ENCODE measurements around the gene JAKMIP1.

Gene JAKMIP1

DNA sequence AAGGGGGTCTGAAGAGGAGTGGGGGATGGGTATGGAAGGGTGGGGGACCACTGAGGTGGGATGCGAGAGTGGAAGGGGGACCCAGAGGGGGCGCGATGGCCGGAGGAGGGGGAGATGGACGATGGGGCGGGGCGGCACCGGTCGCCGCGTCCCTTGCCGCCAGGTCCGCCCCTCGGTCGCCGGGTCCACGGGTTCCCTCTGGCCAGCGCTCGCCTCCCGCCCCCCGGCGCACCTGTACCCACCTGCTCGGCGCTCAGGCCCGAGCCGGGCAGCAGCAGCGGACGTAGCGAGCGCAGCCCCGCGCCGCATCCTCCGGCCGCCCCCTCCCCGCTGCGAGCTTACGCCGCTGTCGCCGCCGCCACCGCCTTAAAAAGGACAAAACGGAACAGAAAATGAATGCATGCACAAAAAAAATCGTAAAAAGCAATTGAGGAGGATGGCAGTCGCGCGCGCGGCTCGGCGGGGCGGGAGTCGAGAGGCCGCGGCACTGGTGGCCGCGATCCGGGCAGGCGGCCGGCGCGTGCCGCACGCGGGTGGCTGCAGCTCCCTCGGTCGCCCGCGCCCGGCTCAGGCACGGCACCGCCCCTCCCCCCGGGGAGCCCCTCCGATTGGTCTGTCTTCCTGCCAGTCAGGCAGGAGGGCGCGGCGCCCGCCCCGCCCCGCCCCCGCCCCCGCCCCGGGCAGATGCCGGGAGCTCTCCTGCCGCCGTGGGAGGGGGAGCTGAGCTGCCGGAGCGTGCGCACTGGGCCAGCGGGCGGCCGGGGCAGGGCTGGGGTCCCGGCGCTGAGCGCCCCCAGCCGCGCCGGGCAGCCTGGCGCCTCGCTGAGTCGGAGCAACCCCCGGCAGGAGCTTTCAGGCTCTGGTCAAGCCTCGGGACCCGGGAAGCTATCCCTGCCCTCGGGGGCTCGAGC, at the start of gene JAKMIP1:
TSS of gene JAKMIP1 (minus strand) at position 539 of the 911 bp plus-strand sequence. CDS start 87,699 bp downstream, outside the sequence.
- H3K36me3 ChIP-seq (ENCODE audit: control insufficient read depth in 2 of 2, insufficient read depth in 2 of 2, low read length in 2 of 2): no peaks in the 10 kb centered on the region
- no peak within 1 kb of the TSS for H3K27ac ChIP-seq (ENCODE audit: low read length)
- peaks cover 20% of the 10 kb centered on the region for H3K4me1 ChIP-seq (ENCODE audit: control insufficient read depth, insufficient read depth, low read length)
- H3K9me3 ChIP-seq (ENCODE audit: control insufficient read depth in 2 of 2, low read length in 2 of 2): peaks cover 0 to 10% of the 10 kb centered on the region in 2 donors
- peak within 1 kb of the TSS; percentile 51 to 67 for H3K4me3 ChIP-seq (ENCODE audit: low read length in 2 of 2)
- peaks cover 42 to 46% of the 10 kb centered on the region in 2 donors for H3K27me3 ChIP-seq (ENCODE audit: control insufficient read depth in 1 of 2, insufficient read depth in 2 of 2, low read length in 2 of 2)
- no peak within 1 kb of the TSS for H3K9ac ChIP-seq (ENCODE audit: low read length in 2 of 2)

DNA sequence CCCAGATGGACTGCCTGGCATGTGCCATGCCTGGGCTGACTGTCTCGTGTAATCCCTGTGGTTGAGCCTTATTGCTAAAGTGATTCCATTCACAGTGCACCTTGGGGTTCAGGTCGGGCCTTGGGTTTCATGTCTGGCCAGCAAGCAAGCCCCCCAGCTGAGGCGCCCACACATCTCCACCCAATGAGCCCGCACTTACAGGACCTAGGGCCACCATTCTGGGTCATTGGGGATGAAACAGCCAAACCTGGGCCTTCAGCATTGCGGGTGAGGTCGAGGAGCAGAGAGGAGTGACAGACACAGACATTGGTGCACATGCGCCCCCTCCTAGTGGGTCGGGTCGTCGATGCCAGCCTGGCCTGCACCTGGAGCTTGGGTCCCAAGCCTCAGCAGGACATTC, 48.0 kb upstream of the JAKMIP1 start:
- peaks cover 15 to 45% of the 10 kb centered on the region in 2 donors for H3K27me3 ChIP-seq (ENCODE audit: control insufficient read depth in 1 of 2, insufficient read depth in 2 of 2, low read length in 2 of 2)
- peaks cover 10% of the 10 kb centered on the region for H3K4me1 ChIP-seq (ENCODE audit: control insufficient read depth, insufficient read depth, low read length)
- no peaks in the 10 kb centered on the region for H3K36me3 ChIP-seq (ENCODE audit: control insufficient read depth in 2 of 2, insufficient read depth in 2 of 2, low read length in 2 of 2)
- H3K27ac ChIP-seq (ENCODE audit: low read length): no peak overlapping the region
- peaks cover 0 to 6% of the 10 kb centered on the region in 2 donors for H3K9me3 ChIP-seq (ENCODE audit: control insufficient read depth in 2 of 2, low read length in 2 of 2)
- H3K4me3 ChIP-seq (ENCODE audit: low read length in 2 of 2): no peak overlapping the region
- H3K9ac ChIP-seq (ENCODE audit: low read length in 2 of 2): no peak overlapping the region

DNA sequence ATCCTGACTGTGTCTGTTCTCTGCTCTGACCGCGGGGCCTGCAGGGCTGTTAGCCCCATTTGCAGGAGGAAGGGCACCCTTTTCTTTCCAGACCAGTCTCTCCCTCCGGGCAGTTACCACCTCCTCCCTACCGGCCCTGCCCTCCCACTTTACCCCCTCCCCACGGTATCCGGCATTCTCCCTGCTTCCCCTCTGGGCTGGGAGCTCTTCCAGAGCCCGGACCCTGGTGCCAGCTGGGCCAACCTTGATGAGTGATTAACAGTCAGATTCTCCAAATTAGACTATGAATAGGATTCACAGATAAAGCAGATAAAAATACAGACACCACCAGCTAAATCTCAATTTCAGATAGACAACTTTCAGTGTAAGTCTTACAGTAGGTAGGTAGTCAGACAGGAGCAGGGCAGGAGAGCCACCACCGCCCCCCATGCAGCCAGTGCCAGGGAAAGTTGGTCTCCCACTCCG, 45.9 kb upstream of the JAKMIP1 start:
- Histone ChIP-seq H3K9me3 (ENCODE audit: control insufficient read depth in 2 of 2, low read length in 2 of 2) (peaks cover 0 to 6% of the 10 kb centered on the region in 2 donors), H3K4me3 (ENCODE audit: low read length in 2 of 2) (peak overlapping the region in 1 of 2 donors; percentile 60), H3K9ac (ENCODE audit: low read length in 2 of 2) (no peak overlapping the region), H3K27ac (ENCODE audit: low read length) (no peak overlapping the region), H3K4me1 (ENCODE audit: control insufficient read depth, insufficient read depth, low read length) (peaks cover 10% of the 10 kb centered on the region), H3K36me3 (ENCODE audit: control insufficient read depth in 2 of 2, insufficient read depth in 2 of 2, low read length in 2 of 2) (no peaks in the 10 kb centered on the region), H3K27me3 (ENCODE audit: control insufficient read depth in 1 of 2, insufficient read depth in 2 of 2, low read length in 2 of 2) (peaks cover 18 to 50% of the 10 kb centered on the region in 2 donors)

DNA sequence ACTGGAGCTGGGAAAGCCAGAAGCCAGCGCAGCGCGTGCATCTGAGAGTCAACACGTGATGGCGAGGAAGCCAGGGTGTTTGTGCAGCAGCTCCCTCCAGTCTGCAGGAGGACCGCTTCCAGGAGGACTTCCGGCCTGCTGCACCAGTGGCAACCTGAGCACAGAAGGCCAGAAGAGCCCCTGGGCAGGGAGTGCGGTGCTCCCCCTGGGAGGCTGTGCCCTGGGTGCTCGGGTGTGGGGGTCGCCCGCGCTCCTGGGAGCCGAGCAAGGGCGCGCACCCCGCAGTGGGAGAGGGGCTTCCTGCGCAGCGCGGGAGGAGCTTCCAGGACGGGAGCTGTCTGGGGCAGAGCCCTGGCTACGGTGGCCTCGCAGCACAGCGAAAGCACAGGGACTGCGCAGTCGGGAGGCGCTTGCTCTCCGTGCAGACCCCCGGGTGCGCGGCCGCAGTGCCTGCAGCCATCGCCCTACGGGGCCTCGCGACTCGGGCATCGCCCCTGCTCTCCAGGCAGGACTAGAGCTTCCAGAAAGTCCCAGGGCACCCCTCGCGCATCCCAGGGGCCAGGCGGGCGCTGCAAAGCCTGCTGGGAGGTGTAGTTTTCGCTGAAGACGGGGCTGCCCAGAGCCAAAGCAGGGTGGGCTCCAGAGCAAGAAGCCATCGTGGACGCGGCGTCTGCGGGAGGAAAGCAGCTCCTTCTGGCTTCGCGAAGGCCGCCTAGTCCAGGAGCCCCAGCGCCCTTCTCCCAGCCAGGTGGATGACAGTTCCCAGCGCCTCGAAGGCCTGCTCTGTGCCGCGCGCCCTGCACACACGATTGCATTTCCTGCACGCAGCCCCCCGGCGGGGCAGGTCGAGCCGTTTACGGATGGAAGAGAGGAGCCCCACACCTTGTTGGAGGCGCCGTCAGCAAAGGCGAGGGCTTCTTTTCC, 45.2 kb upstream of the JAKMIP1 start:
- H3K4me1 ChIP-seq (ENCODE audit: control insufficient read depth, insufficient read depth, low read length): peaks cover 10% of the 10 kb centered on the region
- H3K36me3 ChIP-seq (ENCODE audit: control insufficient read depth in 2 of 2, insufficient read depth in 2 of 2, low read length in 2 of 2): no peaks in the 10 kb centered on the region
- peak overlapping the region; percentile 59 to 60 for H3K4me3 ChIP-seq (ENCODE audit: low read length in 2 of 2)
- H3K9ac ChIP-seq (ENCODE audit: low read length in 2 of 2): peak overlapping the region in 1 of 2 donors; percentile 18
- H3K27ac ChIP-seq (ENCODE audit: low read length): no peak overlapping the region
- H3K27me3 ChIP-seq (ENCODE audit: control insufficient read depth in 1 of 2, insufficient read depth in 2 of 2, low read length in 2 of 2): peaks cover 16 to 50% of the 10 kb centered on the region in 2 donors
- H3K9me3 ChIP-seq (ENCODE audit: control insufficient read depth in 2 of 2, low read length in 2 of 2): peaks cover 0 to 6% of the 10 kb centered on the region in 2 donors

DNA sequence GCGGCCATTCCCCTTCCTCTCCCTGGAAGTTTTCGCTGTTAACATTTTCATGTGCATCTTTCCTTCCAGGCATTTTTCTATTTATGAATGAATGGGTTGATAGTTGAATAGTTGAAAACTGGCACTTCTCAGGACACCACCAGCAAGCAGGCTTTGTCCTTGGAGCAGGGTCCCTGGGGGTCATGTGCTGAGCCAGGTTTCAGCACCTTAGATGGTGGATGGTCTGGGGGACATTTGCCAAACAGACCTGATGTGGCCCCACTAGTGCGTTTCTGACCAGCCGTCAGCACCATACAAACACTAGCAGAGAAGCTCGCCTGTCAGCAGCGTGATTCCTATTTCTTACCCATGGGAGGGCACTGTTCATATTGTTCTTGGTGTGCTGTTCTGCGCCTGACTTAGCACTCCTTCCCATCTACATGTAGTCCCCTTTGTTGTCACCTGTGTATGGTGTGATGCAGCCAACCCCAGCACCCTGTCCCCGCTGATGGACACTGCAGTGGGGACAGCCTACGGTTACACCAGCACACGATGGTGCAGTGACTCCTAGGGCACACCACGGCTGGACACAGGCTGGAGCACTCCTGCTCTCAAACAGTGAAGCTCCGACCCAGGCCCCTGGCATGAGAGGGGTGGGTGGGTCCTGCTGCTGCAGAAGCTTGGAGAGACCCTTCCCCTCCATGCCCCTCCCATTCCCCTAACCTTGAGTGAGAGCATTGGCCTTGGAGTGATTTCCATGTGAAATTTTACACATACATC, 42.1 kb upstream of the JAKMIP1 start:
- Histone ChIP-seq H3K4me3 (ENCODE audit: low read length in 2 of 2) (no peak overlapping the region), H3K9me3 (ENCODE audit: control insufficient read depth in 2 of 2, low read length in 2 of 2) (peaks cover 0 to 6% of the 10 kb centered on the region in 2 donors), H3K36me3 (ENCODE audit: control insufficient read depth in 2 of 2, insufficient read depth in 2 of 2, low read length in 2 of 2) (no peaks in the 10 kb centered on the region), H3K4me1 (ENCODE audit: control insufficient read depth, insufficient read depth, low read length) (peaks cover 10% of the 10 kb centered on the region), H3K9ac (ENCODE audit: low read length in 2 of 2) (no peak overlapping the region), H3K27me3 (ENCODE audit: control insufficient read depth in 1 of 2, insufficient read depth in 2 of 2, low read length in 2 of 2) (peaks cover 18 to 41% of the 10 kb centered on the region in 2 donors), H3K27ac (ENCODE audit: low read length) (no peak overlapping the region)

DNA sequence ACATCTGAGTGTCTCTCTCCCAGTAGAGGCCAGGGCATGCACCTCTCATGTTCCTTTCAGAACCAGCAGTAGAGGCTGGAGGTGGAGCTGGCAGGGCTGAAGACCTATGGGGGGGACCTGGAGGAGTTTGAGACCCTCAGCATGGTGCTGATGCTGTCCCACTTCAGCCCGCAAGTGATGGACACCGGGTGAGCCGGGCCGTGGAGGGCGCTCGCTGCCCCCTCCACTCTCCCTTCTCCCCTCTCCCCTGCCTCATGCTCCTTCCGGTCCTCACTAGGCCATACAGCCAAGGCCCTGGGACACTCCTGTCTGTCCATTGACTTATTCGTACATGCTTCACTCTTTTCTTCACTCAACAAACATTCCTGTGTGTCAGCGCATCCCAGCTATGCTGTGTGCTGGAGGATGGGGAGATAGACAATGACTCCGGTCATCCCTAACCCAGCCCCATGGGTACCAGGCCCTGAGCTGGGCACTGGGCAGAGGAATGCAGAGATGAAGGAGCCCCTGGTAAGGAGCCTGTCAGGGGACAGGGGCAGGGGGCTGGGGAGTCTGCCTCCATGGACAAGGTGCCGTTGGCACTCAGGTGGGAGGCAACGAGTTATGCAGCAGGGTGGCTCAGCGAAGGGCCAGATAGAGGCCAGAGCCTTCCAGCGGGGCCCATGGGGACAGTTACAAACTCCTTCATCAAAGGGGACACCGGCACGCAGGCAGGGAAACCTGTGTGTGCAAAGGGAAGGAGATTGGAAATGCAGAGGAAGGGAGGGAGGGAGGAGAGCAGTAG, 40.9 kb upstream of the JAKMIP1 start:
- H3K4me3 ChIP-seq (ENCODE audit: low read length in 2 of 2): no peak overlapping the region
- no peaks in the 10 kb centered on the region for H3K36me3 ChIP-seq (ENCODE audit: control insufficient read depth in 2 of 2, insufficient read depth in 2 of 2, low read length in 2 of 2)
- H3K9ac ChIP-seq (ENCODE audit: low read length in 2 of 2): no peak overlapping the region
- H3K9me3 ChIP-seq (ENCODE audit: control insufficient read depth in 2 of 2, low read length in 2 of 2): peaks cover 0 to 6% of the 10 kb centered on the region in 2 donors
- H3K27me3 ChIP-seq (ENCODE audit: control insufficient read depth in 1 of 2, insufficient read depth in 2 of 2, low read length in 2 of 2): peaks cover 16 to 35% of the 10 kb centered on the region in 2 donors
- H3K4me1 ChIP-seq (ENCODE audit: control insufficient read depth, insufficient read depth, low read length): peaks cover 11% of the 10 kb centered on the region
- H3K27ac ChIP-seq (ENCODE audit: low read length): no peak overlapping the region

DNA sequence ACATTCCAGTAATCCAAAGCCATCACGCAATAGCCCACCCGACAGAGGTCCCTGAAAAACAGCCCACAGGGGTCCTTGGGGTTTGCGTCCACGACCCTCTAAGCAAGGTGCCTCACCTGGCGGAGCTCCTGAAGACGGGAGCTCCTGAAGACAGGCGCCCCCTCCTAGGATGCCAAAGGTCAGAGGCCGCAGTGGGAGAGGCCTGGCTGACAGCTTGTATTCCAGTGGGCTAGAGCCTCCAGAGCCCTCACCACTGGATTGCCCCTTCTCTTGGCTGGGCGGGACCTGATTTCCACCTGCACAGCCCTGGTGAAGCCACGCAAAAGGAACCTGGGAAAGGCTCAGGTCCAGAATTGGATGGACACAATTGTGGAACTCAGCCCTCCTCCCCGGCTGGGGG, 39.6 kb upstream of the JAKMIP1 start:
- H3K9ac ChIP-seq (ENCODE audit: low read length in 2 of 2): no peak overlapping the region
- H3K4me3 ChIP-seq (ENCODE audit: low read length in 2 of 2): no peak overlapping the region
- H3K27me3 ChIP-seq (ENCODE audit: control insufficient read depth in 1 of 2, insufficient read depth in 2 of 2, low read length in 2 of 2): peaks cover 11 to 32% of the 10 kb centered on the region in 2 donors
- no peaks in the 10 kb centered on the region for H3K36me3 ChIP-seq (ENCODE audit: control insufficient read depth in 2 of 2, insufficient read depth in 2 of 2, low read length in 2 of 2)
- peaks cover 2% of the 10 kb centered on the region for H3K4me1 ChIP-seq (ENCODE audit: control insufficient read depth, insufficient read depth, low read length)
- no peak overlapping the region for H3K27ac ChIP-seq (ENCODE audit: low read length)
- H3K9me3 ChIP-seq (ENCODE audit: control insufficient read depth in 2 of 2, low read length in 2 of 2): peaks cover 0 to 6% of the 10 kb centered on the region in 2 donors

DNA sequence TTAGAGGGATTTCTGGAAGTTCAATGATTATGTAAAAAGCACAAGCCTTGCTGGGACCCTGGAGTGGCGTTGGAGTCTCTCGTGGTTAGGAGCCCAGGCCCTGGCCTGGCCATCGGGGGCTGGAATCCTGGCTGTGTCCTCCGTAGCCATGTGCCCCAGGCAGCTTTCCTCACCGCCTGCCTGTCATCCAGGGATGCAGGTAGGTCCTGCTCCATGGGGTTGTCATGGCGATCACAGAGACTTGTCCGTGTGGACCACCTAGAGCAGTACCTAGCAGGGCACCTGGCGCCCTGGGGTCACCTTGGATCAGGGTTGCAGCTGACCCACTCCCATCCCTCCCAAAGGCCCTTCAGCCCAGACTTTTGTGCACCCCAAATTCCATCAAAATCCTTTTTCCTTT, 39.1 kb upstream of the JAKMIP1 start:
- Histone ChIP-seq H3K9me3 (ENCODE audit: control insufficient read depth in 2 of 2, low read length in 2 of 2) (peaks cover 0 to 6% of the 10 kb centered on the region in 2 donors), H3K27me3 (ENCODE audit: control insufficient read depth in 1 of 2, insufficient read depth in 2 of 2, low read length in 2 of 2) (peaks cover 11 to 34% of the 10 kb centered on the region in 2 donors), H3K36me3 (ENCODE audit: control insufficient read depth in 2 of 2, insufficient read depth in 2 of 2, low read length in 2 of 2) (no peaks in the 10 kb centered on the region), H3K4me3 (ENCODE audit: low read length in 2 of 2) (no peak overlapping the region), H3K27ac (ENCODE audit: low read length) (no peak overlapping the region), H3K9ac (ENCODE audit: low read length in 2 of 2) (no peak overlapping the region), H3K4me1 (ENCODE audit: control insufficient read depth, insufficient read depth, low read length) (peaks cover 2% of the 10 kb centered on the region)

DNA sequence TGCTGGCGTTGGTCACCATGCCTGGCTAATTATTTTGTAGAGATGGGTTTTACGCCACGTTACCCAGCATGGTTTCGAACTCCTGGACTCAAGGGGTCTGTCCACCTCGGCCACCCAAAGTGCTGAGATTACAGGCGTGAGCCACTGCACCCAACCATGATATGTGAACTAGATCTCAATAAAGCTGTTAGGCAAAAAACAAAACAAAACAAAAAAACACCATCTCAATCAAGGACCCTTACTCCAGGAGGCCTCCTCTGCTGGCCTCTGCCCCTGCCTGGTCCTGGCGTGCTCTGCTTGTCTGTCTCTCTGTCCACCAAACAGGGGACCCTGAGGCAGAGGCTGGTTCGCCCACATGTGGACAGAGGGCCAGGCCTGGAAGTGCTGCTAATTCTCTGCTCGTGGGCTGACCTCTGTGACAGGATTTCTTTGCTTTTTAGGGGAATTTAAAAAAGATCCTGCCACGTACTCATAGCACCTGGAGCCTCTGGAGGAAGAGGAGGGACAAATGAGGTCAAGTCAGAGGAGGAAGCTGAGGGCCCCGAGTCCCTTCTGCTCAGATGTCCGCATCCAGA, 36.6 kb upstream of the JAKMIP1 start:
- Histone ChIP-seq H3K4me1 (ENCODE audit: control insufficient read depth, insufficient read depth, low read length) (peaks cover 2% of the 10 kb centered on the region), H3K9ac (ENCODE audit: low read length in 2 of 2) (no peak overlapping the region), H3K27ac (ENCODE audit: low read length) (no peak overlapping the region), H3K27me3 (ENCODE audit: control insufficient read depth in 1 of 2, insufficient read depth in 2 of 2, low read length in 2 of 2) (peaks cover 12 to 18% of the 10 kb centered on the region in 2 donors), H3K4me3 (ENCODE audit: low read length in 2 of 2) (no peak overlapping the region), H3K9me3 (ENCODE audit: control insufficient read depth in 2 of 2, low read length in 2 of 2) (no peaks in the 10 kb centered on the region), H3K36me3 (ENCODE audit: control insufficient read depth in 2 of 2, insufficient read depth in 2 of 2, low read length in 2 of 2) (no peaks in the 10 kb centered on the region)

Data from stomach smooth muscle (tissue), 2 donors.